Erythroblast (primary cell): ENCODE measurements around the gene DPP7.

Experiments
- GATA1 ChIP-seq: IDR thresholded peaks from 2 replicates; pipeline ENCODE4 v1.6.1; 2011; ENCODE audit warnings: low read depth, mild to moderate bottlenecking, control low read depth, low read length, moderate library complexity
- POLR2A ChIP-seq: IDR thresholded peaks from 2 replicates; pipeline ENCODE4 v1.6.1; 2011; ENCODE audit warnings: mild to moderate bottlenecking, low read length

DNA sequence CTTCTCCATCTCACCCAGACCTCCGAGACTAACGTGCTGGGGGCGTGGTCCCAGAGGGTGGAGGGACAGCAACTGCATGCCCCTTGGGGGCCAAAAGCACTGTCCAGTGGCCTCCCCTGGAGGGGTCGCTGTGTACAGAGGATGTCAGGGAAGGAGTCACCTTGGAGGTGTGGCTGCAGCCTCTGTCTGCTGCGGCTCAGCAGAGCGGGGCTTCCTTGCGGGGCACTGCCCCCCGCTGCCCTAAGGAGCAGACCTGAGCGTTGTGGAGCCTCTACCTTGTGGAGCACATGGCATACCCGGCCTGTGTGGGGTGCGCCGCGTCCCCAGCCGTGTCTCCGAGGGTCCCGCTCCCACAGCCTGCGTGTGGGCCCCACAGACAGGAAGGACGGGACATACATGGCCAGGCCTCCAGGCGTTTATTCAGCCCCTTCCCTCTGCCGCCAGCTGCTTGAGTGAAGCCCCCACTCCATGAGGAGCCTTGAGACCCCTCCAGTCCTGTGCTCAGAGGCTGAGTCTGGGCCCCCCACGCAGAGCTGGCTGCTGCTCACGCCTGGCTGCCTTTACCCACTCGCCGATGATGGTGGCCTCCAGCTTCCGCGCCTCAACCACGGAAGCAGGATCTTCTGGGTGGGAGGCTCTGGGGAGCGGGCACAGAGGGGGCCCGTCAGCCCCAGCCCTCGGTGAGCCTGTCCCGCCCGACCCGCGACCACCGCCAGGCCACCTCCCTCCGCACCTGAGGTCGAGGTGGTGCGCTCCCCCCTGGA is 4.2 kb downstream of the DPP7 start:
- no peak for TF ChIP-seq POLR2A
- no peak for TF ChIP-seq GATA1
